Activated naive CD8-positive, alpha-beta T cell treated with anti-CD3 and anti-CD28 coated beads, Interleukin-2, amount 10 ng/mL, durations not matched to agents 7 days and 5 days (primary cell): Measurements from ENCODE around the gene GDF7. TPM values are rescaled to one million over a fixed set of nuclear protein-coding genes. Genes with fewer than 3 reads are reported as not detected.

Source experiments
- ATAC-seq: fragments of 150-1000 bp; cut with Tn5 transposase; one replicate; pipeline ENCODE4 v1.10.0; 2021; ENCODE audit warnings: low read depth, moderate library complexity
- POLR2A ChIA-PET: fragments of 350-600 bp; sonication (Branson Sonifier 250); formaldehyde crosslinking; loops from one replicate; lab custom pipeline; 2021; ENCODE audit warnings: antibody characterized with exemption; lab: Charles Lee
- DNase-seq: peaks from one replicate; pipeline ENCODE4 v3.0.0; 2021
- H3K27ac Mint-ChIP-seq: one replicate; pipeline ENCODE4 v1.8.0; 2022; ENCODE audit warnings: mild to moderate bottlenecking, mixed read lengths
- H3K27me3 Mint-ChIP-seq: one replicate; pipeline ENCODE4 v1.8.0; 2022; ENCODE audit warnings: mild to moderate bottlenecking, moderate library complexity, mixed read lengths
- H3K36me3 Mint-ChIP-seq: one replicate; pipeline ENCODE4 v1.8.0; 2021; ENCODE audit warnings: mild to moderate bottlenecking, mixed read lengths
- H3K4me1 Mint-ChIP-seq: one replicate; pipeline ENCODE4 v1.8.0; 2021; ENCODE audit warnings: mixed read lengths
- H3K4me3 Mint-ChIP-seq: one replicate; pipeline ENCODE4 v1.8.0; 2022; ENCODE audit warnings: mild to moderate bottlenecking, moderate library complexity, mixed read lengths
- H3K9me3 Mint-ChIP-seq: one replicate; pipeline ENCODE4 v1.8.0; 2021; ENCODE audit warnings: mixed read lengths
- total RNA-seq, 2 experiments: library from RNA; stranded (reverse); gene quantifications; one replicate each; pipeline ENCODE4 v1.2.3, GENCODE V29; 2021

GDF7 gene
- total RNA-seq, 2 experiments from 2014 or later = not detected

GRCh38 chr2:20643826-20644225 lies 23.1 kb upstream of the GDF7 start:
- Mint-ChIP-seq H3K9me3 (no peaks in the 10 kb centered on the region), H3K36me3 (peaks cover 2% of the 10 kb centered on the region), H3K27me3 (no peaks in the 10 kb centered on the region), H3K4me3 (no peak overlapping the region), H3K4me1 (no peaks in the 10 kb centered on the region), H3K27ac (no peak overlapping the region)
- DNase-seq (no peak), ATAC-seq (no peak)
- POLR2A ChIA-PET = interaction anchor here (1.5 kb wide), 1 partner anchor 197 kb away, joined by 3 read pairs; the partner anchor contains the start of gene RHOB

- no peak for DNase-seq
- POLR2A ChIA-PET = no interaction called here
- peaks cover 2% of the 10 kb centered on the region for H3K36me3 Mint-ChIP-seq
These were observed 21.6 kb upstream of the GDF7 start for GRCh38 chr2:20645301-20645701.

GRCh38 chr2:20645761-20646160 lies 21.2 kb upstream of the GDF7 start:
- ATAC-seq (no peak), DNase-seq (no peak)
- no peak overlapping the region for H3K27ac Mint-ChIP-seq
- H3K4me3 Mint-ChIP-seq = no peak overlapping the region
- POLR2A ChIA-PET = no interaction called here
- H3K36me3 Mint-ChIP-seq = peaks cover 2% of the 10 kb centered on the region
- no peaks in the 10 kb centered on the region for H3K9me3 Mint-ChIP-seq
- H3K27me3 Mint-ChIP-seq = no peaks in the 10 kb centered on the region
- H3K4me1 Mint-ChIP-seq = peaks cover 7% of the 10 kb centered on the region

More at GRCh38 chr2:20645301-20645701, 21.6 kb upstream of the GDF7 start:
- peaks cover 5% of the 10 kb centered on the region for H3K4me1 Mint-ChIP-seq
- ATAC-seq = no peak
- H3K9me3 Mint-ChIP-seq = no peaks in the 10 kb centered on the region
- H3K4me3 Mint-ChIP-seq = no peak overlapping the region
- no peak overlapping the region for H3K27ac Mint-ChIP-seq
- no peaks in the 10 kb centered on the region for H3K27me3 Mint-ChIP-seq

- H3K36me3 Mint-ChIP-seq = peaks cover 2% of the 10 kb centered on the region
- H3K27ac Mint-ChIP-seq = peak overlapping the region; percentile 30
- H3K27me3 Mint-ChIP-seq = no peaks in the 10 kb centered on the region
- no peak overlapping the region for H3K4me3 Mint-ChIP-seq
- H3K4me1 Mint-ChIP-seq = peaks cover 10% of the 10 kb centered on the region
- POLR2A ChIA-PET = no interaction called here
- no peak for DNase-seq
- no peaks in the 10 kb centered on the region for H3K9me3 Mint-ChIP-seq
- no peak for ATAC-seq
These were observed 20.5 kb upstream of the GDF7 start for GRCh38 chr2:20646446-20646845.

GRCh38 chr2:20647211-20647610 lies 19.7 kb upstream of the GDF7 start:
- DNase-seq (no peak), ATAC-seq (no peak)
- H3K9me3 Mint-ChIP-seq = no peaks in the 10 kb centered on the region
- peaks cover 2% of the 10 kb centered on the region for H3K36me3 Mint-ChIP-seq
- no peak overlapping the region for H3K27ac Mint-ChIP-seq
- no peak overlapping the region for H3K4me3 Mint-ChIP-seq
- POLR2A ChIA-PET = no interaction called here
- H3K4me1 Mint-ChIP-seq = peaks cover 11% of the 10 kb centered on the region
- no peaks in the 10 kb centered on the region for H3K27me3 Mint-ChIP-seq

- H3K27me3 Mint-ChIP-seq = no peaks in the 10 kb centered on the region
- POLR2A ChIA-PET = no interaction called here
- H3K4me3 Mint-ChIP-seq = no peak overlapping the region
- no peak for DNase-seq
- no peak overlapping the region for H3K27ac Mint-ChIP-seq
- H3K4me1 Mint-ChIP-seq = peaks cover 11% of the 10 kb centered on the region
- ATAC-seq = no peak
- H3K9me3 Mint-ChIP-seq = no peaks in the 10 kb centered on the region
- H3K36me3 Mint-ChIP-seq = peaks cover 2% of the 10 kb centered on the region
These were observed 19.2 kb upstream of the GDF7 start for GRCh38 chr2:20647738-20648137.

DNA sequence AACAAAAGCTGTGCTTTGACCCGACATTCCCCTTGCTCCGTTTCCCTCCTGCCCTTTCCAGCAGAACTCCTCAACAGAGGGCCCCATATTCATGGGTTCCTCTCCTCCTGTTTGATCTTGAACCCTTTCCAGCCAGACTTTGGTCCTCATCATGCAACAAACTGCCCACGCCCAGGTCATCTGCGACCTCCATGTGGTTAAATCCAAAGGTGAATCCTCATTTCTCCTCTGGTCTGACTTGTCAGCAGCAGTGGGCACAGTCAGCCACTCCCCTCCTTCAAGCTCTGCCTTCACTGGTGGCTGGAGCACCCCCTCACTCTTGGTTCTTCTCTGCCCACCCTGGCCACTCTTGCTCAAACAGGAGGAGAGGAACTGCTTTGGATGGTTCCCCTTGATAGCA lies 18.7 kb upstream of the GDF7 start:
- H3K4me3 Mint-ChIP-seq = no peak overlapping the region
- DNase-seq (no peak), ATAC-seq (no peak)
- no peaks in the 10 kb centered on the region for H3K9me3 Mint-ChIP-seq
- POLR2A ChIA-PET = interaction anchor here (1.1 kb wide), 1 partner anchor 72 kb away, joined by 3 read pairs; no protein-coding TSS in a partner anchor
- peak overlapping the region; percentile 27 for H3K27ac Mint-ChIP-seq
- peaks cover 11% of the 10 kb centered on the region for H3K4me1 Mint-ChIP-seq
- peaks cover 2% of the 10 kb centered on the region for H3K36me3 Mint-ChIP-seq
- no peaks in the 10 kb centered on the region for H3K27me3 Mint-ChIP-seq

DNA sequence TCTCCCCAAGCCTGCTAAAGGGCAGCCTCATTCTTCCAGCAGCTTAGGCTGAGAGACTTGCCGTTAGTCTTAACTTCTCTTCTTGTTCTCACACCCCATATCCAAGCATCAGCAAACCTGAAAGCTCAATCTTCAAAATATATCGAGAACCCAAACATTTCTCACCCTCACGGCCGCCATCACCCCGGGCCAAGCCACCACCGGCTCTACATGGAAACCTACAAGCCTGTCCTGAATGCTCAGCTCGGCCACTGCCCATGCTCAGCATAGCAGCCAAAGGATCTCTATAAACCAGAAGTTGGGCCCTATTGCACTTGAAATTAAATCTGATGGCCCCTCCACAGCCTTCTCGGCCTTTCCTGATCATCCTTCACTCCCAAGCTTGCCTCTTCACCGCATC lies 18.1 kb upstream of the GDF7 start:
- DNase-seq (no peak), ATAC-seq (no peak)
- H3K36me3 Mint-ChIP-seq = peaks cover 2% of the 10 kb centered on the region
- H3K4me3 Mint-ChIP-seq = no peak overlapping the region
- POLR2A ChIA-PET = interaction anchor here (0.6 to 1.1 kb wide), 2 partner anchors 72 to 320 kb away, joined by 3 read pairs; no protein-coding TSS in a partner anchor
- peaks cover 11% of the 10 kb centered on the region for H3K4me1 Mint-ChIP-seq
- no peaks in the 10 kb centered on the region for H3K27me3 Mint-ChIP-seq
- H3K9me3 Mint-ChIP-seq = no peaks in the 10 kb centered on the region
- H3K27ac Mint-ChIP-seq = no peak overlapping the region

DNA sequence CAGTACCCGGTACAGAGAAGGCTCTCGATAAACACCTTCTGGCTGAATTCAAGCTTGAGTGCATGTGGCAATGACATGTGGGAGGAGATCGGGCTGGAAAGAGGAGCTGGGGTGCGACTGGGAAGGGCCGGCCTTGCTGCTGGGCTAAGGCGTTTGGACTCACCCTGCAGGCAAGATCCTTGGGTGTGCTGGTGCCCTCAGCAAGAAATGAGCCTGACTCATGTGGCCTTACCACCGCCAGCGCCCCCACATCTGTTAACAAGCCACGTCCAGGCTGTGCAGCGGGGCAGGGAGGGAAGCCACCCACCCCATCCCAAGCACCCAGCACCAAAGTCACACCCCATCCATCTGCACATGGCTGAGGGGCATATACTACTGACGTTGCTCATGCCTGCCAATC lies 17.4 kb upstream of the GDF7 start:
- DNase-seq (no peak), ATAC-seq (no peak)
- Mint-ChIP-seq H3K36me3 (peaks cover 2% of the 10 kb centered on the region), H3K4me1 (peaks cover 11% of the 10 kb centered on the region), H3K9me3 (no peaks in the 10 kb centered on the region), H3K4me3 (peak overlapping the region; percentile 36), H3K27ac (no peak overlapping the region), H3K27me3 (no peaks in the 10 kb centered on the region)
- POLR2A ChIA-PET = no interaction called here

DNA sequence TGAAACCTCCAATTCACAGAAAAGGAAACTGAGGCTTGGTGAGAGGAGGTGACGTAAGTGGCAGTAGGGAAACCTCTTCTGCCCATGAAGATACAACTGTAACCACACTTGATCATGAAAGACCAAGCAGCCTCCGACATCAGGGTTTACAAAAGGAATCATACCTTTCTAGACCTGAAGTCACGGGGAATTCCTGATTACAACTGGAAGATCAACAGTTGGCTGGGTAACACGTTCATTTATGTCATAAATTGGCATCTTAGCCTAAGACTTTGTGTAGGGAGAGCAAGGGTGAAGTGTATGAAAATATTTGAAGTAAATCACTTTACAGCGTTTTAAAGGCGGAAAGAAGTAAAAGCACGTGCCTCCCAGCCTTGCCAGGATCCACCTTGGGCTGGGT lies 17.0 kb upstream of the GDF7 start:
- H3K27me3 Mint-ChIP-seq = peaks cover under 1% of the 10 kb centered on the region
- H3K36me3 Mint-ChIP-seq = peaks cover 2% of the 10 kb centered on the region
- H3K9me3 Mint-ChIP-seq = no peaks in the 10 kb centered on the region
- POLR2A ChIA-PET = interaction anchor here (1.0 to 2.3 kb wide), 6 partner anchors 11 to 1302 kb away, joined by 3 to 10 read pairs (median 5); partner anchors contain the start of genes LDAH and RHOB
- peak overlapping the region; percentile 78 for H3K27ac Mint-ChIP-seq
- ATAC-seq (no peak), DNase-seq (no peak)
- H3K4me1 Mint-ChIP-seq = peaks cover 11% of the 10 kb centered on the region
- H3K4me3 Mint-ChIP-seq = peak overlapping the region; percentile 93

DNA sequence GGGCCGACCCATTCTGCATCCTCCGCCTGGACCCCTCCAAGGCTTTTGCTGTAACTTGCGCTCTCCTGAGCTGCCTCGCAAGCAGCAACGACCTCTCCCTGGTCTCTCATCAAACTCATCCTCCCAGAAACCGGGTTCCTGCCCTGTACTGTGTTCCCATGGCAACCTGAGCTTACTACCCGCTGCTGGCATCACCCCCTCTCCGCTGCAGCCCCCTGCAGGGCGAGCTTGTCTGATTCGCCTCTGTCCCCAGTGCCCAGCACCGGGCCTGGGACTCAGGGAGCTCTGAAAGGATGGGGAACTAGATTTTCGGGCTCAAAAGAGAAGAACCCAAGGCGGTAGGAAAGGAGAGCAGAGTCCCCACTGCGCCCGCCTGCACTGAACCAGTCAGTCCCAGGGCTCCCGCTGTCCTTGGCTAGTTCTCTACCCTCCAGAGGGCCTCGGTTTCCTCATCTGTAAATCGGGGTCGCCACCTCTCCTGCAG lies 16.5 kb upstream of the GDF7 start:
- H3K36me3 Mint-ChIP-seq = peaks cover 2% of the 10 kb centered on the region
- H3K27ac Mint-ChIP-seq = peak overlapping the region; percentile 78
- peak; percentile 4 for ATAC-seq
- H3K27me3 Mint-ChIP-seq = peaks cover 5% of the 10 kb centered on the region
- no peaks in the 10 kb centered on the region for H3K9me3 Mint-ChIP-seq
- peaks cover 11% of the 10 kb centered on the region for H3K4me1 Mint-ChIP-seq
- H3K4me3 Mint-ChIP-seq = peak overlapping the region; percentile 93
- POLR2A ChIA-PET = interaction anchor here (0.7 to 2.3 kb wide), 11 partner anchors 10 to 1303 kb away, joined by 3 to 10 read pairs (median 4); partner anchors contain the start of genes LDAH and RHOB
- DNase-seq = no peak

- H3K27me3 Mint-ChIP-seq = peaks cover 9% of the 10 kb centered on the region
- peak within 1 kb of the TSS; percentile 93 for H3K4me3 Mint-ChIP-seq
- peak; percentile 94 for ATAC-seq
- peaks cover 2% of the 10 kb centered on the region for H3K36me3 Mint-ChIP-seq
- no peaks in the 10 kb centered on the region for H3K9me3 Mint-ChIP-seq
- peaks cover 11% of the 10 kb centered on the region for H3K4me1 Mint-ChIP-seq
- POLR2A ChIA-PET = interaction anchor here (0.7 to 2.3 kb wide), 11 partner anchors 10 to 1304 kb away, joined by 3 to 10 read pairs (median 4); partner anchors contain the start of genes LDAH and RHOB
- H3K27ac Mint-ChIP-seq = peak within 1 kb of the TSS; percentile 94
- peak; percentile 99 for DNase-seq
These were observed 15.8 kb upstream of the GDF7 start, which contains the start of gene HS1BP3 for GRCh38 chr2:20650877-20651730. TSS of gene HS1BP3 (minus strand) at chr2:20651098. CDS start at chr2:20651063, 35 bp downstream.

DNA sequence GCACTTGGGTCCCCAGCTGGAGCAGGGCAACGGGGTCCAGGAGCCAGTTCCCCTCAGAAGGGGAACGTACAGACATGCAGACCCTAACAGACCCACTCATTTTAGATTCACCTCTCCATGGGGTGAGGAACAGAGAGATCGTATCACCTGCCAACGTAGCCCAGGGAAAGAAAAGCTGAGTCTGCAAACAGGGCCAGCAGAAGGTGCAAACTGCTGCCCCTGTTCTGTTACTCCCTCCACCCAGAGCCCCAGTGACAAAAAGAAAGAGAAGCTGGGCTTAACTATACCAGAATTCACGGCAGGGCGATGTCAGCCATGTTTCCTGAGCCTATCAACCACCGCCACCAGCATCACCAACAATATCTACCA lies 15.2 kb upstream of the GDF7 start:
- peaks cover 11% of the 10 kb centered on the region for H3K4me1 Mint-ChIP-seq
- peak overlapping the region; percentile 94 for H3K27ac Mint-ChIP-seq
- ATAC-seq (no peak), DNase-seq (no peak)
- H3K9me3 Mint-ChIP-seq = no peaks in the 10 kb centered on the region
- POLR2A ChIA-PET = interaction anchor here (1.2 to 2.3 kb wide), 8 partner anchors 9 to 300 kb away, joined by 4 to 10 read pairs (median 6); partner anchors contain the start of genes LDAH and RHOB
- peaks cover 11% of the 10 kb centered on the region for H3K27me3 Mint-ChIP-seq
- peaks cover 2% of the 10 kb centered on the region for H3K36me3 Mint-ChIP-seq
- peak overlapping the region; percentile 93 for H3K4me3 Mint-ChIP-seq
